Mammary epithelial cell (primary cell): ENCODE data around the gene ATP6V1D.

Experiments used
- EZH2 ChIP-seq: IDR thresholded peaks from 2 replicates; pipeline ENCODE4 v1.6.1; 2012; ENCODE audit warnings: low read length, inconsistent platforms, borderline replicate concordance
- TF ChIP-seq, protein P1 (sequence below), 2 donors: IDR thresholded peaks in 1 of 2; conservative IDR thresholded peaks in 1 of 2; 2 replicates each; pipeline ENCODE4 v1.5.1; 2011 to 2012; ENCODE audit warnings: inconsistent platforms in 2 of 2, low read length in 2 of 2, mild to moderate bottlenecking in 2 of 2, control low read depth in 1 of 2, low read depth in 1 of 2; ENCODE audit not compliant: insufficient read depth in 1 of 2; ENCODE audit errors: extremely low read depth in 1 of 2

DNA sequence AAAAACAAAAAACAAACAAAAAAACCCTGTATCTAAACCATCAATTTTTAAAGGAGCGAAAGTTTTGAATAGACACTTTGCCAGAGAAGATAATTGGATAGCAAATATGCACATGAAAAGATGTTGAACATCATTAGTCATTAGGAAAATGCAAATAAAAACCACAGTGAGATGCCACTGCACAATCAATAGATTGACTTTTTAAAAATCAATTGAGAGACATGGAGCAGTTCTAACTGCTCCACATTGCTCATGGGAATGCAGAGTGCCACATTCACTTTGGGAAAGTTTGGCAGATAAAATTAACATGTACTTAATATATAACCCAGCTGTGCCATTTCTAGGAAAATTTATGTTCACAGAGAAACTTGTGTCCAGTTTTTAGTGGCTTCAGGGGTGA lies 13.2 kb upstream of the ATP6V1D start:
- TF ChIP-seq, protein P1, sequence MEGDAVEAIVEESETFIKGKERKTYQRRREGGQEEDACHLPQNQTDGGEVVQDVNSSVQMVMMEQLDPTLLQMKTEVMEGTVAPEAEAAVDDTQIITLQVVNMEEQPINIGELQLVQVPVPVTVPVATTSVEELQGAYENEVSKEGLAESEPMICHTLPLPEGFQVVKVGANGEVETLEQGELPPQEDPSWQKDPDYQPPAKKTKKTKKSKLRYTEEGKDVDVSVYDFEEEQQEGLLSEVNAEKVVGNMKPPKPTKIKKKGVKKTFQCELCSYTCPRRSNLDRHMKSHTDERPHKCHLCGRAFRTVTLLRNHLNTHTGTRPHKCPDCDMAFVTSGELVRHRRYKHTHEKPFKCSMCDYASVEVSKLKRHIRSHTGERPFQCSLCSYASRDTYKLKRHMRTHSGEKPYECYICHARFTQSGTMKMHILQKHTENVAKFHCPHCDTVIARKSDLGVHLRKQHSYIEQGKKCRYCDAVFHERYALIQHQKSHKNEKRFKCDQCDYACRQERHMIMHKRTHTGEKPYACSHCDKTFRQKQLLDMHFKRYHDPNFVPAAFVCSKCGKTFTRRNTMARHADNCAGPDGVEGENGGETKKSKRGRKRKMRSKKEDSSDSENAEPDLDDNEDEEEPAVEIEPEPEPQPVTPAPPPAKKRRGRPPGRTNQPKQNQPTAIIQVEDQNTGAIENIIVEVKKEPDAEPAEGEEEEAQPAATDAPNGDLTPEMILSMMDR (conservative IDR thresholded peaks at IDR 0.05 in 1 of 2, IDR thresholded peaks at IDR 0.05 in 1 of 2; ENCODE audit: extremely low read depth in 1 of 2, insufficient read depth in 1 of 2, low read depth in 1 of 2, low read length in 2 of 2): no peak
- TF ChIP-seq EZH2: no peak
